HG03439 (cell line): ENCODE results near the gene FEZF2.

ENCODE experiments used
- ATAC-seq: cut with Tn5 transposase; IDR thresholded peaks from one replicate; pipeline ENCODE4 v1.9.1; 2021; ENCODE audit warnings: mild to moderate bottlenecking, moderate library complexity; ENCODE audit not compliant: unreplicated experiment

FEZF2 gene

GRCh38 chr3:62332835-62333244 is 40.5 kb downstream of the FEZF2 start:
- ATAC-seq, result no peak

- ATAC-seq, result no peak
Measured at GRCh38 chr3:62332017-62332416, 41.3 kb downstream of the FEZF2 start.

DNA sequence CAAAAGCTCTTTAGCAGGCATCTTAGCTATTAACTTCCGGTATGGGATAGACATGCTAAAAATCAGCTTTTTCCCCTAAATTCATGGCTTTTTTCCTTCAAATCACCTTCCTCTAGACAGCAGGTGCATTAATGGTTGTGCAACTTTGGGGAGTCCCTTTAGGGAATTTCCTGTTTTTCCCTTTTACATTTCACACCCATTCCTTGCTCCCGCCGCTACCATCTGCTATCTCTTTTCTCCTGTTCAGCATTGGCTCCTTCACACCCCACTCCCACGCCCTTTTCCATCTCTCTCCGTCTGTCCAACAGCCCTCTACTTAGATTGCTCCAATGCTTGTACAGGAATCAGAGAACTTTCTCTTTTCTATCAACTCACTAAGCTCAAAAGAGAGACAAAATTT is 43.4 kb downstream of the FEZF2 start:
- no peak for ATAC-seq

GRCh38 chr3:62325896-62326295 is 47.5 kb downstream of the FEZF2 start:
- ATAC-seq, result no peak

DNA sequence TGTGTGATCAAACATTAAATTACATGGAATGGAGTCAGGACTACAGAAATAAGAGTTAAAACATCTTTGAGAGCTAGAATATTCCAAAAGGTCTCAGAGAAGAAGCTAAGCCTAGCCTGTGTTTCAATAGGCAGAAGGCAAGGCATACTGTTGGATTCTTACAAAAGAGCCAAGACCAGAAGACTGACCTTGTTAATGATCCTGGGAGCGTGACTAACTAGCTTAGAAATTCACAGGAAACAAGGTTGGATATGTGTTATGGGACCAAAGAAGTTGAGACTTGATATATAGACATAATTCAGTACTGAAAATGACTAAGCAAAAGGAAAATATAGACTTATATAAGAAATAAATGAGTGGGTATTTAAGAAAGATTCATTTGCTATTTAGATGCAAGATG is 50.1 kb downstream of the FEZF2 start:
- no peak for ATAC-seq
